ENCODE data around the gene ATP6V0C.
"Not testable (repeated sequence)": the region's sequence is repeated elsewhere in the genome, so short reads cannot be mapped to it uniquely, and the experiment has no call there.

ATP6V0C gene

GRCh38 chr16:2475413-2476344 lies 38.1 kb upstream of the ATP6V0C start:
- peak; percentile 40 for DNase-seq

GRCh38 chr16:2476345-2476720 lies 37.4 kb upstream of the ATP6V0C start:
- DNase-seq: no peak

- DNase-seq: no peak
These were observed 37.0 kb upstream of the ATP6V0C start for GRCh38 chr16:2476741-2477140.

- DNase-seq: no peak
These were observed 36.4 kb upstream of the ATP6V0C start for GRCh38 chr16:2477327-2477726.

GRCh38 chr16:2478279-2478678 lies 35.5 kb upstream of the ATP6V0C start:
- DNase-seq: no peak

DNA sequence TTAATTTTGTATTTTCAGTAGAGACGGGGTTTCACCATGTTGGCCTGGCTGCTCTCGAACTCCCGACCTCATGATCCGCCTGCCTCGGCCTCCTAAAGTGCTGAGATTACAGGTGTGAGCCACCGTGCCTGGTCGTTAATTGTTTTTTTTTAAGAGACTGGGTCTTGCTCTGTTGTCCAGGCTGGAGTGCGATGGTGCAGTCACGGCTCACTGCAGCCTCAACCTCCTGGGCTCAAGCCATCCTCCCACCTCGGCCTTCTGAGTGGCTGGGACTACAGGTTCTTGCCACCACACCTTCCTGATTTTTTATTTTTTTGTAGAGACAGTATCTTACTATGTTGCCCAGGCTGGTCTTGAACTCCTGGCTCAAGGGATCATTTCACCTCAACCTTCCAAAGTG lies 33.8 kb upstream of the ATP6V0C start:
- not testable (repeated sequence) for DNase-seq

GRCh38 chr16:2480948-2481347 lies 32.8 kb upstream of the ATP6V0C start:
- no peak for DNase-seq

- DNase-seq: no peak
These were observed 32.1 kb upstream of the ATP6V0C start for GRCh38 chr16:2481676-2482075.

- DNase-seq: no peak
These were observed 31.5 kb upstream of the ATP6V0C start for GRCh38 chr16:2482249-2482648.

GRCh38 chr16:2482708-2483534 lies 30.8 kb upstream of the ATP6V0C start:
- peak; percentile 51 for DNase-seq

DNA sequence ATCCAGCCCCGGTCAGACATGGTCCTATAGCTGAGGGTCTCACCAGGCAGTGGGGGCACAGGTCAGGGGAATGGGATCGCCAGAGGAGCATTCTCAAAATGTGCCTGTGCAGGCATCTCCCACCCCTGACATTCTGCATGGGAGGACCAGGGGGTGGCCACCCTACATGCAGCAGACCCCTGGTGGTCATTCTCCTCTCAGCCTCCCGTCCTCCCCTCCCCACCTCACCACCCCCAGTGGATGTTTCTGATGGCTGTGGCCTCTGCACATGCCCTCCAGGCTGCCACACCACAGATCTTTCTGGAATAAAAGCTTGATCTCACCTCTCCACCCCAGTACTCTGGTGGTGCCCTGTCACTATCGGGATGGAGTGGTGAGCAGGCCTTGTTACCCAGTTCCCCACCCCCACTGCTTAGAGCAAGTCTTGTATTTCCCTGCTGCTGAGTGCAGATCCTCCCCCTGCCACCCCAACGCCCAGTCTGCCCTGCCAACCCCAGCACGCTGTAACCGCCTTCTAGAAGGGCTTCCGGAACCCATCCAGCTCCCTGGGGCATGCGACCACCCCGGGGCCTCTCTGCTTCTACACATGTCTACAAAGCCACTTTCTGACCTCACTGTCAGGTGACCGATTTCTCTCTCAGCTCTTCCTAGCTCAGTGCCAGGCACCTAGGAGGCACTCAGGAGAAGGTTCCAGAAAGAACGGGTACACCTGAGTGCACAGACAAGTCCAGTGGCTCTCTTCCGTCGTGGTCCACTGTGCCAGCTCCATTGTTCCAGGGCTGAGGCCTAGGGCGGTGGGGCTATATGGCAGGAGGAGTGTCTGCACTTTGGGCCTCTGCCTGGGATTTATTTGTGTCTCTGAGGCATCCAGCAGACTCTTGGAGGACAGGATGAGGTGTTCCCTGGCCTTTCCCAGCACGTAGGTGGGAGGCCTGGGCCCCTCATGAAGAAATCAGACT lies 29.5 kb upstream of the ATP6V0C start:
- no peak for DNase-seq

DNA sequence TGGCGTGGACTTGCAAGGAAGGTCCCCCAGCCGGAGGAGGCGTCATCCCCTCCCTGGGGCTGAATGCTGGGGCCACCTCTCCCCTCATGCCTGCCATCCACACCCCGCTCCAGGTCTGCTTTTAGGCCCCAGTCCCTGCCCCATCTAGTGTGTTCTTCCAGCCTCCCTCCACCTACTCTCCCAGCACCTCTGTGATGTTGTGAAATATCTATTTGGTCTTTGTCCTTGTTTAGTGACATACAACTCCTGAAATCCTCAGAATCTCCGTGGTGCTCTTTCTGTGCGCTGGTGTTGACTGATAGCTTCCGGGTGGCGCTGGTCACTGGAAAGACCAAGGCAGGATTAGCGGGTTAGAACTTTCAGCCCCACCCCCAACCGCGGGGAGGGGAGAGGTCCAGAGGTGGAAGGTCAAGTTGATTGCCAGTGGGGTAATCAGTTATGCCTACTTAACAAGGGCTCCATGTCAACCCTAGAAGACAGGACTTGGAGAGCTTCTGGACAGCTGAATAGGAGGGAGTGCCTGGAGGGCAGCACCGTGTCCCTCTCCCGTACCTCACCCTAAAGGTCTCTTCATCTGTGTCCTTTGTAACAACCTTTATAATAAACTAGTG lies 28.7 kb upstream of the ATP6V0C start:
- no peak for DNase-seq

DNA sequence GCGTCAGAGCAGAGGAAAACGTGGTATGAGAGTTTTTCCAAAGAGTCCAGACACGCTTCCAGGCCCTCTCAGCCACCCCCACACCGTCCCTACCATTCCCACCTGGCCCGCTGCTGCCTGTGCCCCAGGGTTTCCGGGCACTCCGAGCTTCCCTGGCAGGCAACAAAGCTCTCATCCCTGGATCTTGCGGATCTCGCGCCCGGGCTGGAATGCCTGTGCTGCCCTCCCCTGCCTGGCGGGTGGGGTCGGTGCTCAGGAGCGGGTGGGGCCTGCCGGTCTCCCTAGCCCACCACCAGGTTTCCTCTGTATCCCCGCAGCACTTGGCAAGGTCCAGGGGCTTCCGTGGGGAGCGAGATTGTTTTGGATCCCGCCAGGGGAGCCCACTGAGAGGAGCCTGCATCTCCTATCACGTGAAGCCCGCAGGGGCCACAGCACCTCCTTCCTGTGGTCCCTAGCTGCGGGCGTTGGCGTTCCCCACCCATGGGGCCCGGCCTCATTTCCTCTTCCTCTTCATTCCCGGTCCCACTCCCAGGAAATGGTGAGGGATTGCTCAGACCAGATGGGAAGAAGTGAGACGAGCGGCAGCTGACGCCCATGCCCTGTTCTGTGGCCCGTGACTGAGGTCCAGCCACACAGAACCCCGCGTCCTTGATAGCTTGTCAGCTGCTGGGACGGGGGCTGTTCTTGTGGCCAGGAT lies 27.8 kb upstream of the ATP6V0C start:
- DNase-seq: no peak

- peak; percentile 62 for DNase-seq
These were observed 26.9 kb upstream of the ATP6V0C start for GRCh38 chr16:2486645-2487516.

GRCh38 chr16:2487517-2487842 lies 26.3 kb upstream of the ATP6V0C start:
- DNase-seq: no peak

GRCh38 chr16:2487903-2488531 lies 25.7 kb upstream of the ATP6V0C start:
- DNase-seq: no peak

GRCh38 chr16:2489581-2489980 lies 24.2 kb upstream of the ATP6V0C start:
- no peak for DNase-seq

- DNase-seq: no peak
These were observed 23.3 kb upstream of the ATP6V0C start for GRCh38 chr16:2490190-2491105.

GRCh38 chr16:2492292-2492691 lies 21.5 kb upstream of the ATP6V0C start:
- no peak for DNase-seq

All from retina (tissue), 1 donor.